Measurements from ENCODE around the gene ABHD14A. TPM values are rescaled to one million over a fixed set of nuclear protein-coding genes. Genes with fewer than 3 reads are reported as not detected.

ABHD14A gene
- total RNA-seq, 2 donors from 2014 or later = 15.5 to 16.1 TPM

DNA sequence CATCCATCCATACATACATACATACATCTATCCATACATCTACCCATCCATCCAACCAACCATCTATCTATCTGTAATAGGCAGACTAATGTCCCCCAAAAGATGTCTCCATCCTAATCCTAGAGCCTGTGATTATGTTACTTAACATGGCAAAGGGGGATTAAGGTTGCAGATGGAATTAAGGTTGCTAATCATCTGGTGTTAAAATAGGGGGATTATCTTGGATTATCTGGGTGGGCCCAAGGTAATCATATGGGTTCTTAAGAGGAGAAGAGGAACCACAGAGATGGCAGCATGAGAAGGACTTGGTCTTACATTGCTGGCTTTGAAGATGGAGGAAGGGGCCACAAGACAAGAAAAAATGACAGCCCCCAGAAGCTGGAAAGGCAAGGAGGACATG is 35.6 kb downstream of the ABHD14A start:
- TF ChIP-seq, protein P1, sequence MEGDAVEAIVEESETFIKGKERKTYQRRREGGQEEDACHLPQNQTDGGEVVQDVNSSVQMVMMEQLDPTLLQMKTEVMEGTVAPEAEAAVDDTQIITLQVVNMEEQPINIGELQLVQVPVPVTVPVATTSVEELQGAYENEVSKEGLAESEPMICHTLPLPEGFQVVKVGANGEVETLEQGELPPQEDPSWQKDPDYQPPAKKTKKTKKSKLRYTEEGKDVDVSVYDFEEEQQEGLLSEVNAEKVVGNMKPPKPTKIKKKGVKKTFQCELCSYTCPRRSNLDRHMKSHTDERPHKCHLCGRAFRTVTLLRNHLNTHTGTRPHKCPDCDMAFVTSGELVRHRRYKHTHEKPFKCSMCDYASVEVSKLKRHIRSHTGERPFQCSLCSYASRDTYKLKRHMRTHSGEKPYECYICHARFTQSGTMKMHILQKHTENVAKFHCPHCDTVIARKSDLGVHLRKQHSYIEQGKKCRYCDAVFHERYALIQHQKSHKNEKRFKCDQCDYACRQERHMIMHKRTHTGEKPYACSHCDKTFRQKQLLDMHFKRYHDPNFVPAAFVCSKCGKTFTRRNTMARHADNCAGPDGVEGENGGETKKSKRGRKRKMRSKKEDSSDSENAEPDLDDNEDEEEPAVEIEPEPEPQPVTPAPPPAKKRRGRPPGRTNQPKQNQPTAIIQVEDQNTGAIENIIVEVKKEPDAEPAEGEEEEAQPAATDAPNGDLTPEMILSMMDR (IDR thresholded peaks at IDR 0.05) = no peak
- no peak for TF ChIP-seq POLR2A (IDR thresholded peaks at IDR 0.05)
- no peaks in the 10 kb centered on the region for H3K27me3 ChIP-seq
- peaks cover 10% of the 10 kb centered on the region for H3K4me1 ChIP-seq
- no peak for DNase-seq
- H3K36me3 ChIP-seq (replicated peaks in 1 of 2; ENCODE audit: insufficient read depth in 1 of 2, low read depth in 2 of 2) = no peaks in the 10 kb centered on the region
- no peak overlapping the region for H3K27ac ChIP-seq
- ATAC-seq = no peak
- intact Hi-C loops (cut with DNase I) = loop anchor here (10.0 kb wide), 1 partner anchor 344 kb away; no protein-coding TSS in a partner anchor
- no peak overlapping the region for H3K4me3 ChIP-seq
- H3K9me3 ChIP-seq = no peaks in the 10 kb centered on the region

- H3K4me3 ChIP-seq = no peak overlapping the region
- H3K27me3 ChIP-seq = no peaks in the 10 kb centered on the region
- 73 to 83% methylated on average over 4 to 7 of the region's 7 CpGs for WGBS, 2 donors
- H3K9me3 ChIP-seq = no peaks in the 10 kb centered on the region
- H3K36me3 ChIP-seq (replicated peaks in 1 of 2; ENCODE audit: insufficient read depth in 1 of 2, low read depth in 2 of 2) = no peaks in the 10 kb centered on the region
- no peaks in the 10 kb centered on the region for H3K4me1 ChIP-seq
- no peak for TF ChIP-seq POLR2A (IDR thresholded peaks at IDR 0.05)
- TF ChIP-seq, protein P1 (IDR thresholded peaks at IDR 0.05) = no peak
- no peak overlapping the region for H3K27ac ChIP-seq
- ATAC-seq (no peak), DNase-seq (no peak)
- intact Hi-C loops (cut with DNase I) = loop anchor here (10.0 kb wide), 1 partner anchor 342 kb away; no protein-coding TSS in a partner anchor
Observed at GRCh38 chr3:52012699-52013098, 37.8 kb downstream of the ABHD14A start.

DNA sequence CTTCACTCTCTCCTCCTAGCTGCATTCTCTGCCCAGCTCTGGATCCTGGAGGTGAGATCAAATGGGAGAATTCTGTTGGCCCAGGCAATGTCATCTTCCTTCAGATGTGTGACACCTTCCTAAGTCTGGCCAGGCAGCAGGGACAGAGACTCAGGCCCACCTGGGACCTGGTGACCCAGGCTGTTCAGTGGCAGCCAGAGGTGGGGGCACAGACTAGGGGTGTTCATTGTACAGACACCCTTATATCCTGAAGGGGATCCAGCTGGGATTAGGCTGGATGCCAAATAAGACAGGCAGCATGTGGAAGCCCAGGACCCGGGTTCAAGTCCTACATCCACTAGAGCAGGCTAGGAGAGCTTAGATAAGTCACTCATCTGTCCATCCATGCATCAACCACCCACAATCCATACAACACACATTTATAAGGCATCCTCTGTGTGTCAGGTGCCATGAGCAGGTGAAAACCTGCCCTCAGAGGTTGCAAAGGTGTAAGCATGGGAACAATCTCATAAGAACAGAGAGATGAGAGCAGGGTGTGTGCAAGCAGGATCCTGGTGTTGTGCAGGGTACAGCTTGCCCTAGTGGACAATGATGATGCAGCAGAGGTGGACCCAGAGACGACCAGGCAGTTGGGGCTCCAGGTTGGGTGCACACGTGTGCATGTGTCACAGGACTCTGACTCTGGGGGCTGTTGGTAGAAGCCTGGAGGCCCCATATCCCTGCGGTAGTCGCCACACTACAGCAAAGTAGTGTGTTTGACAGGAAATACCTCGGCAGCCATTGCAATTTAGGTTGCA is 39.1 kb downstream of the ABHD14A start:
- intact Hi-C loops (cut with DNase I) = loop anchor here (10.0 kb wide), 1 partner anchor 341 kb away; no protein-coding TSS in a partner anchor
- no peak for DNase-seq
- H3K4me1 ChIP-seq = no peaks in the 10 kb centered on the region
- no peak for ATAC-seq
- no peaks in the 10 kb centered on the region for H3K27me3 ChIP-seq
- H3K27ac ChIP-seq = no peak overlapping the region
- TF ChIP-seq POLR2A (IDR thresholded peaks at IDR 0.05) = no peak
- TF ChIP-seq, protein P1 (IDR thresholded peaks at IDR 0.05) = no peak
- no peaks in the 10 kb centered on the region for H3K9me3 ChIP-seq
- 58 to 67% methylated on average over 2 to 6 of the region's 6 CpGs for WGBS, 2 donors
- no peak overlapping the region for H3K4me3 ChIP-seq
- no peaks in the 10 kb centered on the region for H3K36me3 ChIP-seq (replicated peaks in 1 of 2; ENCODE audit: insufficient read depth in 1 of 2, low read depth in 2 of 2)

GRCh38 chr3:52014613-52015012 is 39.7 kb downstream of the ABHD14A start:
- Histone ChIP-seq H3K4me3 (no peak overlapping the region), H3K4me1 (no peaks in the 10 kb centered on the region), H3K27ac (no peak overlapping the region), H3K36me3 (replicated peaks in 1 of 2; ENCODE audit: insufficient read depth in 1 of 2, low read depth in 2 of 2) (no peaks in the 10 kb centered on the region), H3K9me3 (no peaks in the 10 kb centered on the region), H3K27me3 (no peaks in the 10 kb centered on the region)
- intact Hi-C loops (cut with DNase I) = loop anchor here (10.0 kb wide), 1 partner anchor 340 kb away; no protein-coding TSS in a partner anchor
- no peak for DNase-seq
- 70 to 75% methylated on average over 4 to 8 of the region's 8 CpGs for WGBS, 2 donors
- no peak for ATAC-seq
- TF ChIP-seq, protein P1 (IDR thresholded peaks at IDR 0.05) = peak in 1 of 7 experiments; percentile 1
- no peak for TF ChIP-seq POLR2A (IDR thresholded peaks at IDR 0.05)

Measured in body of pancreas (tissue), 4 donors.